Sigmoid colon (tissue), 4 donors: ENCODE data around the gene HNRNPH1.

Experiments
- EP300 ChIP-seq, 4 donors: sonication (generic); formaldehyde crosslinking; IDR thresholded peaks; one replicate each; pipeline ENCODE4 v1.6.1; 2017; ENCODE audit warnings: antibody characterized with exemption in 4 of 4
- POLR2A ChIP-seq, 2 donors: fragments of 450-650 bp; IDR thresholded peaks; one replicate each; pipeline ENCODE4 v1.6.1; 2016; ENCODE audit warnings: antibody characterized with exemption in 2 of 2, mild to moderate bottlenecking in 2 of 2, moderate library complexity in 2 of 2
- POLR2AphosphoS5 ChIP-seq, 4 donors: sonication (generic); formaldehyde crosslinking; IDR thresholded peaks; one replicate each; pipeline ENCODE4 v1.6.1; 2017; ENCODE audit warnings: antibody characterized with exemption in 4 of 4
- TF ChIP-seq, protein P1 (sequence below), 4 experiments: fragments of 450-650 bp in 3 of 4; fragments of 200-600 bp in 1 of 4; IDR thresholded peaks; one replicate each; pipeline ENCODE4 v1.5.1; 2016 to 2019; ENCODE audit warnings: antibody characterized with exemption in 4 of 4, mild to moderate bottlenecking in 3 of 4, moderate library complexity in 2 of 4

DNA sequence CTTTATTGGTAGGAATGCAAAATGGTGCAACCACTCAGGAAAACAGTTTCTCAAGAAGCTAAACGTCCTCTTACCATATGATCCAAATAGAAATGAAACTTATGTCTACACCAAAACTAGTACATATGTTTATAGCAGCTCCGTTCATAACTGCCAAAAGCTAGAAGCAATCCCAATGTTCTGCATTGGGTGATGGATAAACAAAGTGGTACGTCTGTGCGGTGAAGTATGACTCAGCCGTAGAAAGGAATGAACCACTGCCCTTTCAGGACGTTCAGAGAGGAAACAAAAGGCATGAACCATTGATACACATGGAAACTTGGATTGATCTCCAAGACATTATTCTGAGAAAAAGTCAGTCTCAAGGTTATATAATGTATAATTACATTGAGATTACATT is 27.6 kb downstream of the HNRNPH1 start:
- no peak for TF ChIP-seq POLR2A (IDR thresholded peaks at IDR 0.05)
- TF ChIP-seq, protein P1, sequence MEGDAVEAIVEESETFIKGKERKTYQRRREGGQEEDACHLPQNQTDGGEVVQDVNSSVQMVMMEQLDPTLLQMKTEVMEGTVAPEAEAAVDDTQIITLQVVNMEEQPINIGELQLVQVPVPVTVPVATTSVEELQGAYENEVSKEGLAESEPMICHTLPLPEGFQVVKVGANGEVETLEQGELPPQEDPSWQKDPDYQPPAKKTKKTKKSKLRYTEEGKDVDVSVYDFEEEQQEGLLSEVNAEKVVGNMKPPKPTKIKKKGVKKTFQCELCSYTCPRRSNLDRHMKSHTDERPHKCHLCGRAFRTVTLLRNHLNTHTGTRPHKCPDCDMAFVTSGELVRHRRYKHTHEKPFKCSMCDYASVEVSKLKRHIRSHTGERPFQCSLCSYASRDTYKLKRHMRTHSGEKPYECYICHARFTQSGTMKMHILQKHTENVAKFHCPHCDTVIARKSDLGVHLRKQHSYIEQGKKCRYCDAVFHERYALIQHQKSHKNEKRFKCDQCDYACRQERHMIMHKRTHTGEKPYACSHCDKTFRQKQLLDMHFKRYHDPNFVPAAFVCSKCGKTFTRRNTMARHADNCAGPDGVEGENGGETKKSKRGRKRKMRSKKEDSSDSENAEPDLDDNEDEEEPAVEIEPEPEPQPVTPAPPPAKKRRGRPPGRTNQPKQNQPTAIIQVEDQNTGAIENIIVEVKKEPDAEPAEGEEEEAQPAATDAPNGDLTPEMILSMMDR (IDR thresholded peaks at IDR 0.05): no peak
- TF ChIP-seq EP300 (IDR thresholded peaks at IDR 0.05): no peak
- TF ChIP-seq POLR2AphosphoS5 (IDR thresholded peaks at IDR 0.05): no peak
